Suppressor macrophage treated with lipopolysaccharide for 4 hours (primary cell): Measurements from ENCODE around the gene BFSP2.
"Not testable (repeated sequence)": the region's sequence is repeated elsewhere in the genome, so short reads cannot be mapped to it uniquely, and the experiment has no call there.

ENCODE experiments used
- DNase-seq: peaks from one replicate; pipeline ENCODE4 v3.0.0-alpha.2; 2020

BFSP2 gene

DNA sequence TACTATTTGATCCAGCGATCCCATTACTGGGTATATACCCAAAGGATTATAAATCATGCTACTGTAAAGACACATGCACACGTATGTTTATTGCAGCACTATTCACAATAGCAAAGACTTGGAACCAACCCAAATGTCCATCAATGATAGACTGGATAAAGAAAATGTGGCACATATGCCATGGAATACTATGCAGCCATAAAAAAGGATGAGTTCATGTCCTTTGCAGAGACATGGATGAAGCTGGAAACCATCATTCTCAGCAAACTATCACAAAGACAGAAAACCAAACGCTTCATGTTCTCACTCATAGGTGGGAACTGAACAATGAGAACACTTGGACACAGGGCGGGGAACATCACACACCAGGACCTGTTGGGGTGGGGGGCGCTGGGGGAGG, 82.6 kb downstream of the BFSP2 start:
- not testable (repeated sequence) for DNase-seq

DNA sequence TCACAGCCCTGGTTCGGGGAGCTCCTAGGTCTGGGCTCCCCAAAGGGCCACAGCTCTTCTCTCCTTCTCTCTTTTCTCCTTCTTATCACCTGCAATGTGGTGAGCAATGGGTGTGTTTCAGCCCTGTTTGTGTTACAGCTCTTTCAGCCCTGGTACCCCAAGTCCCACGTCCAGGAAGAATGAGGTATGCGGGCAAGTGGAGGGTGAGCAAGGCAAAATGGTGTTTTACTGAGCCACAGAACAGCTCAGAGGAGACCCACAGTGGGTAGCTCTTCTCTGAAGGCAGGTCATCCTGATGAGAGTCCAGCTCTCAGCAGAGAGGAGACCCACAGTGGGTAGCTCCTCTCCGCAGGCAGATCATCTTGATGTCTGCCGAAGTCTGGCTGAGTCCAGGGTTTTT, 86.8 kb downstream of the BFSP2 start:
- DNase-seq = no peak

DNA sequence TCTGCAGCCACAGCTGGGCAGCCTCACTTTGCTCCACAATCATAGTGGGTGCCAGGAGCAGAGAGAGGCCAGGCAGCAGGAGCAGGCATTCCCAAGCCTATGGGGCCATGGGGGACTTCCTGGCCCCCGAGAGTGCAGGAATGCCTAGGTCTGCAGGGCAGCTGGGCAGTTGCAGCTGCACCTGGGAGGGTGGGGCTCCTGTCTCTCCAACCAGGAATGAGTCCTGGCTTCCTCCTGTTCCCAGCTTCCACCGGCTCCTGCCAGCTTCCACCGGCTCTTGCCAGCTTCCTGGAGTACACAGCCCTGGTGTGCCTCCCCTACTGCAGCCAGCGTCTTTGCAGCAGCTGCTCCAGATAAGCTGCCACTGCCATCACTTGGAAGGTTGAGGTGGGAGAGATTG, 87.3 kb downstream of the BFSP2 start:
- no peak for DNase-seq

DNA sequence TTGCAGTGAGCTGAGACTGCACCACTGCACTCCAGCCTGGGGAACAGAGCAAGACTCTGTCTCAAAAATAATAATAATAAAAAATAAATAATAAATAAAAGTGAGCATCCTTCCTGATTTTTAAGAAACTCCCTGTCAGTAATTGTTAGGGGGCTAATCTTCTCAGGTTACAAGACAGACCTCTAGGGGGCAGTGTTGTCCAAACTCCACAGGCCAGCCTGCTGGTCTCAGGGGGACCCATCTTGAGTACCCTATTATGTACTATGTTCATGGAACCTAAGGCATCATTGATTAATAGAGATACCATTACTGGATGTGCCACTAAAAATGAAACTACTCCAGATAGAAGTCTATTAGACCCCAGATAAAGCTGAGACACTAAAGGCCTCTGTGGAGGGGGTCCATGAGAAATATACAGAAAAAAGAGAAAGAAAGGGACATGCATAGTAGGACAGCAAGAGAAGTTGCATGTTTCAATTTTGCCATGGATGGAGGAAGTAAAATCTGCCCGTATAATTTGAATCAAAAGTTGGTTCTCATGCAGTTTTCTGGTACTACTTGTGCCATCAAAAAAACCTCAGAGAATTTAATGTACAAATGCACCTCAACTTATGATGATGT, 88.2 kb downstream of the BFSP2 start:
- DNase-seq = peak; percentile 72

DNA sequence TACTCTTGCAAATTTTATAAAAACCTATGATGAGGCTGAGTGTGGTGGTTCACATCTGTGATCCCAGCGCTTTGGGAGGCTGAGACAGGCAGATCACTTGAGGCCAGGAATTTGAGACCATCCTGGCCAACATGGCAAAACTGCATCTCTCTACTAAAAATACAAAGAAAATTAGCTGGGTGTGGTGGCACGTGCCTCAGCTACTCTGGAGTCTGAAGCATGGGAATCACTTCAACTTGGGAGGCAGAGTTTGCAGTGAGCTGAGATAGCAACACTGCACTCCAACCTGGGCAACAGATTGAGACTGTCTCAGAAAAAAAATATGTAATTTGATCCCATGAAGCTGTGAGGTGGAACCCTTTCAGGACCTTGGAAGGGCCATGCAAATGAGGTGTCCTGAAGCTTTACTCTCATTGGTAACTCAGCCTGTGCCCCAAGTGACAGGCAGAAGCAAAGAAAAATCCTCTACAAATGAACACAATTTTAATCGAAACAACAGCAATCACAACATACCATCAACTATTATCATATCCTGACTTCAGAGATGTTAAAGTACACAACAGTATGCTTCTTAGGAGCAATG, 89.0 kb downstream of the BFSP2 start:
- no peak for DNase-seq

DNA sequence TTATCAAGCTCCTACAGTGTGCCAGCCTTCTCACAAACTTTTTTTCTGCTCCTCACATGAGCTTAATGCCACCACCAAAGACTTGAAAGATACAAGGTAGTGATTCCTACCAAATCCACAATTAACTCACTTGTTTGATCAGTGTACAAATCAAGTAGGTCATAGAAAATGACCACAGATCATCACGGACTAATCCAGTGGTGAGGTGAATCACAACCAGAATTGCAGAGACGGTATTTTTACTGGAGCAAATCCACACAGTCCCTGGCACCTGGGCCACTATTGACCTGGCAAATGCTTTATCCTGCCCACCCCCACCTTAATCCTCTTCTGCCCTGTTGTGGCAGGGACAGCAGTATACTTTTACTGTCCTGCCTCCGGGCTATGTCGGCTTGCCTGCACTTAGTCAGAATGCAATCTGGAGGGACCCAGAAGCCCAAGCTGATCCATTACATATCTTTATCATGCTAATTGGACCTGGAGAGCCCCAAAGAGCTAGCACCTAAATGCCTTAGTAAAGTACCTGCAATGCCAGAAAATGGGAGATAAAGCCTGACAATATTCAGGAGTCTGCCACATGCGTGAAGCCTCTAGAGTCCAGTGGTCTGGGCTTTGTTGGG, 89.7 kb downstream of the BFSP2 start:
- DNase-seq = no peak

DNA sequence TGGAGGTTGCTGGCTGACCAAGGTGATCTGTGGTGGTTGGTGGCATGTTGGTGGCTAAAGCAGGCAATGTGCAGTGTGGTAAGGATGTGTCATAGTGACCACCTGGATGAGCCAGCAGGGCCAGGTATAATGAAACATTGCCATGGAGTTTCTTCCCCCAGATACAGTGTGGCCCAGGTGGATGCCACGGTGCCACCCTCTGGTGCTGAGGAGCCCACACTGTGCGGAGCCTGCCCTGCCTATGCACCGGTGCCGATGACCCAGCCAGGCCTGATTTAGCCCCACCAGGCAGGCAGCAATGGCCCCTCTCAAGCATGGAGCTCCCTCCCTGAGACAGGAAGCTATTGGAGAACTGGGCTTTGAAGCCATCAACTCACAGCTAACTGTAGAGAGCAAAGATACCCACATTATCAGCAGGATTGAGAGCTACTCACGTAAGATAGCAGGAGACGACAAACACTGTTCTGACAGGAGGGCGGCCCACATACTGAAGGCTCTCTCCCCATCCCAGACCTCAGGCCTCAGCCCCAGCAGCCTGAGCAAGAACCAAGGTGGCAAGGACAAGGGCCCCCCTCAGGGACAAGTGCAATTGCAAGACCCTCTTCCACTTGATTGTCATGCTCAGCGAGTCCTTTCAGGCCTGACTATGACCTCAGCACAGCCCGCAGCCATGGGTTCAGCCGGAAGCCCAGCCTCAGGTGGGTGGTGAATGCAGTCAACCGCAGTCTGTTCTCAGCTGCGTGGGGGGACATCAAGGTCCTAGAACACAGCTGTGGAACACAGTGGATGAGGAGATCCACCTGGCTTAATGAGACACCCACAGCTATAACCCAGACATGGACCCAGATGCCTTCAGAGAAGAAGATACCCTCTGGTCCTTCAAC, 90.9 kb downstream of the BFSP2 start:
- DNase-seq = no peak

DNA sequence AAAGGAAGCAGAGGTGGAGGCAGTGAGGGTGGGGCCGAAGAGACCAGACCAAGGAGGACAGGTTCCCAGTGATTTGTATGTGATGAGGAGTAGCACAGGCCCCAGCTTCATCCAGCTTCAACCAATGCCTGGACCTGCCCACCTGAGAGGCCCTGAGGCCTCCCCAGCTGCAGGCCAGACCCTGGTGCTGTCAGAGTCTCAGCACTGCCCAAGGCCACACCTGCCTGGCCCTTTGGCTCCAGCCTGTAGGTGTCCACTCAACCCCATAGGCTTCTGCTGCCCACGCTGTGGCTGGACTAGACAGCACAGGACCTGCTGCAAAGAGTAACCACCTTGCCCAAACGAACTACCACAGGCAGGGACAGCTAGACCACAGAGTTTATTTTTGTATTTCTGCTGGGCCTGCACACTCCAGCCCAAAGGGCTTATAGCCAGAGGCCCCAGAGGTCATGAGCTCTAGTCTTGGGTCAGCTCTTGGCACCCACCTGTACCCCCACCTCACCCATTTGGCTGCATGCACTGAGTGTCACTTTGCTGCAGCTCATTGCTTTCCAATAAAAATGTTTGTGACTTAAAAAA, 91.7 kb downstream of the BFSP2 start:
- no peak for DNase-seq

DNA sequence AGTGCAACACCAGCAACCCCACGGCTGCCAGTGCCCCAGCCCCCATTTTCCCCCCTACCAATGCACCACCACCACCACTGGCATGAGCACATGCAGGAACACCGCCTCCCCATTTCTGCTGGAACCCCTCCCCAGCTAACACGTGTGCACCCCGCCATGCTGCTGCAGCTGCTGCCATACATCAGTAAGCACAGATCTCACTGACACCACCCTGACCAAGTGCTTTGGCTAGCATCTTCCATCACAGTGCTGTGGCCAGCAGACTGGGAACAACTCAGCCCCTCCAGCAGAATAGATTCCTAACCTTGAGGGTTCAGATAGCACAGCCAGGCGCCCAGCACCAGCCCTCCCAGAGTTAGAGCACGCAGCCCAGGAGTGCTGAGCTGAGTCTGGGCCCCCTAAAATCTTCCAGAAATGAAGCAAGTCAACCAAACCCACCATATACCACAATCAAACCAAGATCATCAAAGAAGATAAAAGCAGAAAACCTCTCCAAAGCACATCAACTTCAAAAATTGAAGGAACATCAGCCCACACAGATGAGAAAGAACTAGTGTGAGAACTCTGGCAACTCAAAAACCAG, 92.4 kb downstream of the BFSP2 start:
- DNase-seq = no peak

DNA sequence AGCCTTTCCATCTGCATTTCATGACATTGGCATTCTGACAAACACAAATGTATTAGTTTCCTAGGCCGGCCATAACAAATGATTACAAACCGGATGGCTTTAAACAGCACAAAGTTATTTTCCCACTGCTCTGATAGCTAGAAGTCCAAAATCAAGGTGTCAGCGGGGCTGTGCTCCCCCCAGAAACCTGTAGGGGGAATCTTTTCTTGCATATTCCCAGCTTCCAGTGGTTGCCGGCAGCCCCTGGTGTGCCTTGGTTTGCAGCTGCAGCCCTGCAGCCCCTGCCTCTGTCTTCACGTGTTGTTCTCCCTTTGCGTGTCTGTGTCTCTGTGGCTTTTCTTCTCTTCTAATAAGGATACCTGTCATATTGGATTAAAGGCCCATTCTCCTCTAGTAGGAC, 94.6 kb downstream of the BFSP2 start:
- DNase-seq = peak; percentile 19

DNA sequence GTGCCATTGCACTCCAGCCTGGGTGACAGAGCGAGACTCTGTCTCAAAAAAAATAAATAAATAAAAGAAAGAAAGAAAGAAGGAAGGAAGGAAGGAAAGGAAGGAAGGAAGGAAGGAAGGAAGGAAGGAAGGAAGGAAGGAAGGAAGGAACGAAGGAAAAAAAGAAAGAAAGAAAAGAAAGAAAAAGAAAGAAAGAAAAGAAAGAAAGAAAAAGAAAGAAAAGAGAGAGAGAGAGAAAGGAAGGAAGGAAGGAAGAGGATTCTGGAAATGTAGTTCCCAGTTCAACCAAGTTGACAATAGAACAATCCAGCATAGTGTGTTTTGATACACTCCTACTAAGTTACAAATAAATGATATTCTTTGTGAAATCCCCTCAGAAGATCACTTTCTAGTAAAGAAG, 102.7 kb downstream of the BFSP2 start:
- not testable (repeated sequence) for DNase-seq

DNA sequence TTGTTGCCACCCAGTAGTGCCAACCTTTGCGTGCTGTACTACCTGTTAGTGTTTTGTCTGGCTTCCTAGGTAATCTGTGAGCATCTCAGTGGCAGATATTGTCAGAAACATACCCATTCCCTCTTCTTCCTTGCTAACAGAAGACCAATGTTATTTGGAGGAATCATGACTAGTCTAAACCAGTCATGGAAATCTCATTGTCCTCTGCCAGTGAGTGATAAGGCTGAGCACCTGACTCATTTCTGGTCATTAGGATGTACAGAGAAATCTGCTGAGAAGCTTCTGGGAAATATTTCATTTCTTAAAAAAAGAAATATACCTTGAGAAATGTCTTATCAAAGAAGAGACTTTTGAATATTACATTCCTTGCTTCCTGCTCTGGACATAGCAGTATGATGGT, 103.6 kb downstream of the BFSP2 start:
- no peak for DNase-seq

DNA sequence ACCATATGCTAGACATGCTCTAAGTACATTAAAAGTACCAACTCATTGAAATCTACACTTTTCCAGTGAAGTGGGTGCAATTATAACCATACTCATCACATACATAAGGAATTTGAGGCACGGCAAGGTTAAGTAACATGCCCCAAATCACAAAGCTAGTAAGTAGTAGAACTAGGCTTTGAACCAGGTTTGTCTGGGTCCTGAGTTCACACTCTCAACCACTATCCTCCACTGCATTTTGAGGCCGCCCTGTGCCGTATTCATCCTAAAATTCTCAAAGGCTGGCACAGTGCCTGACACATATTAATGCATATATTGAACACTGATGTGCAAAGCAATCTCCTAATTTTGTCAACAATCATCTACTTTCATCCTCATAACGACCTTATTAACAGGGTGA, 104.9 kb downstream of the BFSP2 start:
- no peak for DNase-seq

DNA sequence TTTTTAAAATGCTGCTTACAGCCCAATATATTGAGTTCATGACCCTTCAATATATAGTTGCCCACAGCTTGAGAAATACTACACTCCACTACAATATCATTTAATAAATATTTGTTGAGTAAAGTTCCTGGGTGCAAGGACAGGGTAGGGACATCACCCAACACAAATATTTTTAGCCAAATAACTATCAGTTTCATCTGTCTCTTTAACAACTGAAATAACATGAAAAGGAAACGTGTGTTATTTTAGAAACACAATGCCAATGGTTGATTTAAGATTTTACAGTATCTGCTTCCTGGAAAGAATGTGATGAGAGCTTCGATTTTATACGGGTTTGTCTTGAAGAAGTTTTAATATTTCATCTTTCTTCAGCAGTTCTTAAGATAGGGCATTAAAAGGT, 106.0 kb downstream of the BFSP2 start:
- no peak for DNase-seq

DNA sequence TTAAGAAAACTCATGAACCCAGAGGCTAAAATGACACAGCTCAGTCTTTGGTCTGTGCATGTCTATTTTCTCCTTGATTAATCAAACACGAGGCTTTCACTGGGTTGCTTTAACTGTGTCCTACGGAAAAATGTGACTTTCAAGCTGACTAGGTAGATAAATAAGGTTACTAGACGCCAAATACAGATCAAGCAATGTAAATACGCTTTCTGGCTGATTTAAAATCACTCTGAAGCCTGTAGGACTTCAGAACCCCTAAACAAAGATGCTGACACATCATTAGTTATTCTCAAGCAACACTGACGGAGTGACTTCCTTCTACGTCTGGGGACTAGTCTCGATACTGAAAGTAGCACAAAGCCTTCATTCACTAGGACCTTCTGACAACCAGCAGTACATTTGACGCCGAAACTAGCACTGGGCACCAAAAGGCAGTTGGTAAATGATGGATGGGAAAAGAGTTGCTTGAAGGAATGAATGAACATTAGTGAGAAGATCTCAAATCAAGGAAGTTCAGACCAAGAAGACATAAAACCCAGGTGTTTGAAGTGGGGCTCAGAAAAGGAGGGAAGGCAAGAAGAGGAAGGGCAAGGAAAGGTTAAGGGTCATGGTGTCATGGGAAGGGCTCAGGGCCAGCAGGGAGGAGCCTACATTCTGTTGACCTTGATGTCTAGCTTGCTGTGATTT, 106.5 kb downstream of the BFSP2 start:
- peak; percentile 81 for DNase-seq

DNA sequence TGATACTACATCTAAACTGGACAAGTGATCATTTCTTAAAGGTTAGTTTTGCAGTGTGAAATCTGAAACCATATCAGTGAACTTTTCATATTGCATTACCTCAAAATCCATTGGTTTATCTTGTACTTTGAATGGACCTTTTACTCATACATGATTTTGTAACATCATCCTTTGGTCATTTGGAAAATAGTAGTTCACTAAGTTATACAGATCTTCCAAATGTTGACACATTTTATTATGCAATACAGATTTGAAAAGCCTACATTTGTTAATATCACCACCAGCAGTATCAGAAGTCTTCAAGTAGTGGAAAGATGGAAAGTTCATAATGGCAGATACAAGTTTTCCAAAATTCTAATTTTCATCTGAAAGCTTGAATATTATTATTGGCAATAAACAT, 109.6 kb downstream of the BFSP2 start:
- peak; percentile 54 for DNase-seq

DNA sequence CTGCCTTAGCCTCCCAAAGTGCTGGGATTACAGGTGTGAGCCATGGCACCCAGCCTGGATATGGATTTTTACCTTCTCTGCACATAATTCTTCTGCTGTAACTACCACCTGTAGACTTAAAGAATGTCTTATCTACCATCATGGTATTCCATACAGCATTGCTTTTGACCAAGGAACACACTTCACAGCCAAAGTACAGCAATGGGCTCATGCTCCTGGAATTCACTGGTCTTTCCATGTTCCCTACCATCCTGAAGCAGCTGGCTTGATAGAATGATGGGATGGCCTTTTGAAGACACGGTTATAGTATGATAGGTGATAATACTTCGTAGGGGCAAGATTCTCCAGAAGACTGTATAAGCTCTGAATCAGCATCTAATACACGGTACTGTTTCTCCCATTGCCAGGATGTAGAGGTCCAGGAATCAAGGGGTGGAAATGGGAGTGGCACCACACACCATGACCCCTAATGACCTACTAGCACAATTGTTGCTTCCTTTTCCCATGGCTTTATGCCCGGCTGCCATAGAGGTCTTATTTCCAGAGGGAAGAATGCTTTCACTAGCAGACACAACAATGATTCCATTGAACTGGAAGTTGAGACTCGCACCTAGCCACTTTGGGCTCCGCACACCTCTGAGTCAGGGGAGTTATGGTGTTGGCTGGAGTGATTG, 112.7 kb downstream of the BFSP2 start:
- DNase-seq = no peak

DNA sequence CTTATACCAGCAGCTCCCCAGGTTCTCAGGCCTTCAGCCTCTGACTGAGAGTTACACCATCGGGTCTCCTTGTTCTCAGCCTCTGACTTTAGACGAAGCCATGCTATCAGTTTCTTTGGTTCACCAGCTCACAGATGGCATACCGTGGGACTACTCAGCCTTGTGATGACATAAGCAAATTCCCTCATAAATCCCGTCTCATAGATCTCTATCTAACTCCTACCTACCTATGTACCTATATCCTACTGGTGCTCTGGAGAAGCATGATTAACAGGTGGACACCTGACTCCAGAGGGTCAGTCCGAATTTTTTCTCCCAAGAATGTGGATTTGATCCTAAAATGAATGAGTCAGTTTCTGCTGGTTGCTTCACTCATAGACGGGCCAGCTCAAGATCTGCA, 114.6 kb downstream of the BFSP2 start:
- no peak for DNase-seq

DNA sequence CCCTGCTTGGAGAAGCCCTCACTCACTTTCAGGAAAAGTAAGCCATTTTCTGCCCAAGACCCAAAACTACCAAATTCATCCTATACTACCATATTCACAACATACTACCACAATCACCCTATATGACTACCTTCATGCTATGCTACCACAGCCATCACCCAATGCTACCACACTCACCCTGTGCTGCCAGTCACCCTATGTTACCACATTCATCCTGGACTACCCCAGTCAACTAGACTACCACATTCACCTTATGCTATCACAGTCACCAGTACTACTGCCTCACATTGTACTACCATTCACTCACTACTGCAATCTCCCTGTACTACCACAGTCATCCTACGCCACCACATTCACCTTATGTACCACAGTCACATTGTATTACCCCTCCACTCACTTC, 115.3 kb downstream of the BFSP2 start:
- DNase-seq = no peak

DNA sequence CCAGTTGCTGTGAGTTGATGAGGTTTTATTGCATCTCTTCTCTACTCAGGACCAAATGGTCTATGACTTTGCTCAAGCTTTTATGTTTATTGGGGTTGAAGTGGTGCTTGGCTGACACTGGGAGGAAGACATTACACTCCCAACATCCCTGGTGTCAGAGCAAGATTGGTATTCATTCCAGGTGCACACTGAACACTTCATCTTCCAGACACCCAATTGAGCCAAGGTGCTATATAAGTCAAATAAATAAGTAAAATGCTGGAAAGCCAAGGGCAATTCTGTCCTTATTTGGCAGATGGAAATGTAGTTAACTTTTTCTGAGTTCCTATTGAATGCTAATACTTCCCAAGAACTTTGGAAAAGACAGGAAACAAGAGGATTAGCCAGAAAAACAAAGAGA, 120.4 kb downstream of the BFSP2 start:
- no peak for DNase-seq

DNA sequence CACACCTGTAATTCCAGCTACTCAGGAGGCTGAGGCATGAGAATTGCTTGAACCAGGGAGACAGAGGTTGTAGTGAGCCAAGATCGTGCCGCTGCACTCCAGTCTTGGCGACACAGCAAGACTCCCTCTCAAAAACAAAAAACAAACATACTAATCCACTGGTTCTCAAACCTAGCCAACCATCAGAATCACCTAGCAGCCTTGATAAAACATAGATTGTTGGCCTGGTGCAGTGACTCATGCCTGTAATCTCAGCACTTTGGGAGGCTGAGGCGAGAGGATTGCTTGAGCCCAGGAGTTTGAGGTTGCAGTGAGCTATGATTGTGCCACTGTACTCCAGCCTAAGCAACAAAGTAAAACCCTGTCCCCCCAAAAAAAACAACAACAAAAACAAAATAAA, 121.1 kb downstream of the BFSP2 start:
- DNase-seq = not testable (repeated sequence)

DNA sequence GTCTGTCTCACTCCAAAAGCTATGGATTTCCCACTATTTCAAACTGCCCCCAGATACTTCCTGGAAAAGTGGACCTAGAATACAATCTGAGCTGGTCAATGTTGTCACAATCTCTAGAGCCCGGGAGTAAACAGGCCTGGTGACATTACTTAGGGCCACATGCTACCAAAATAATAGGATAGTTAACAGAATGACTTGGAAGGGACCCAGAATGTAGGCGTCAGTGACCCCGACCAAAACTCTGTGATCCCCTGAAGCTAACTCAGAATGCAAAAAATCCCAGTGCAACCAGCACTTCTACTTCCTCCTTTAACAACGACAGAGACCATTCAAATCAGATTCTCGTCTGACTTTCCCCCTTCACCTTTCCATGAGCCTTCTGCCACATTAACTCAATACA, 122.1 kb downstream of the BFSP2 start:
- DNase-seq = peak; percentile 53
